Peyer's patch (tissue), 4 donors: ENCODE results near the gene RHOD. TPM values are rescaled to one million over a fixed set of nuclear protein-coding genes. Genes with fewer than 3 reads are reported as not detected.

ENCODE experiments used
- total RNA-seq, 4 donors: library from RNA; depleted of rRNA; stranded (reverse); fragments of >200 nt; gene quantifications; one replicate each; pipeline ENCODE4 v1.1.0, GENCODE V29; 2016

The RHOD gene
- total RNA-seq, 4 donors from 2014 or later: 9.9 to 26.3 (median 21.2) TPM

Other genes starting within 250 kb of the RHOD start
- gene RCE1, start 213.4 kb upstream of the RHOD start, total RNA-seq: 10 to 100 TPM in 3 of 4 donors, 1 to 10 TPM in 1; 6.6 to 57.7 (median 38.0) TPM
- gene LRFN4, start 199.8 kb upstream of the RHOD start, total RNA-seq: 1 to 10 TPM; 2.5 to 9.0 (median 4.3) TPM
- gene PC, start 98.5 kb upstream of the RHOD start, total RNA-seq: 10 to 100 TPM; 15.7 to 88.9 (median 77.2) TPM
- 100 to 1,000 TPM in 2 of 4 donors, 10 to 100 TPM in 2; 81.7 to 439 (median 153) TPM for gene C11orf86, start 81.5 kb upstream of the RHOD start, total RNA-seq
- gene SYT12, start 33.7 kb upstream of the RHOD start, total RNA-seq: 1 to 10 TPM in 2 of 4 donors, not detected in 2; 1.1 to 3.9 TPM
- gene KDM2A, start 62.4 kb downstream of the RHOD start, total RNA-seq: 100 to 1,000 TPM in 2 of 4 donors, 10 to 100 TPM in 2; 76.7 to 225 (median 105) TPM
- gene GRK2, start 209.6 kb downstream of the RHOD start, total RNA-seq: 100 to 1,000 TPM; 103 to 276 (median 163) TPM
- 10 to 100 TPM; 25.4 to 97.4 (median 41.5) TPM for gene ANKRD13D, start 232.5 kb downstream of the RHOD start, total RNA-seq
- 100 to 1,000 TPM in 2 of 4 donors, 10 to 100 TPM in 2; 55.9 to 128 (median 99.9) TPM for gene SSH3, start 246.7 kb downstream of the RHOD start, total RNA-seq